ENCODE results near the gene FAM25A.
"Not testable (repeated sequence)": the region's sequence is repeated elsewhere in the genome, so short reads cannot be mapped to it uniquely, and the experiment has no call there.

DNA sequence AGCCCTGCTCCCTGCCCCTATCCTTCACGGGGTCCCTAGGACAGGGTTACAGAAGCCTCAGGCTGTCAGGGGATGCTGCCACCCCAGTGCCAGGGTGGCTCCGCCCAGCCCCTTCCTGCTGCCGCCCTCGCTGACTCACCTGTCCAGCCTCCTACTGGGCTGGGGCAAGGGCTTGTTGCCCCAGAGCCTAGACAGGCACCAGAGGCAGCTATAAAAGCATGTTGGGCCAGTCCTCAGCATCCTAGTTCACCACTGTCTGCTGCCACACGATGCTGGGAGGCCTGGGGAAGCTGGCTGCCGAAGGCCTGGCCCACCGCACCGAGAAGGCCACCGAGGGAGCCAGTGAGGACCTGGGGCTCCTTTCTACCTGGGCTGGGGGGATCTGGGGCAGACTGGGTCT lies at the start of gene FAM25A:
- TF ChIP-seq, protein P1, sequence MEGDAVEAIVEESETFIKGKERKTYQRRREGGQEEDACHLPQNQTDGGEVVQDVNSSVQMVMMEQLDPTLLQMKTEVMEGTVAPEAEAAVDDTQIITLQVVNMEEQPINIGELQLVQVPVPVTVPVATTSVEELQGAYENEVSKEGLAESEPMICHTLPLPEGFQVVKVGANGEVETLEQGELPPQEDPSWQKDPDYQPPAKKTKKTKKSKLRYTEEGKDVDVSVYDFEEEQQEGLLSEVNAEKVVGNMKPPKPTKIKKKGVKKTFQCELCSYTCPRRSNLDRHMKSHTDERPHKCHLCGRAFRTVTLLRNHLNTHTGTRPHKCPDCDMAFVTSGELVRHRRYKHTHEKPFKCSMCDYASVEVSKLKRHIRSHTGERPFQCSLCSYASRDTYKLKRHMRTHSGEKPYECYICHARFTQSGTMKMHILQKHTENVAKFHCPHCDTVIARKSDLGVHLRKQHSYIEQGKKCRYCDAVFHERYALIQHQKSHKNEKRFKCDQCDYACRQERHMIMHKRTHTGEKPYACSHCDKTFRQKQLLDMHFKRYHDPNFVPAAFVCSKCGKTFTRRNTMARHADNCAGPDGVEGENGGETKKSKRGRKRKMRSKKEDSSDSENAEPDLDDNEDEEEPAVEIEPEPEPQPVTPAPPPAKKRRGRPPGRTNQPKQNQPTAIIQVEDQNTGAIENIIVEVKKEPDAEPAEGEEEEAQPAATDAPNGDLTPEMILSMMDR (IDR thresholded peaks at IDR 0.05; ENCODE audit: poor library complexity, severe bottlenecking), result not testable (repeated sequence)
- TF ChIP-seq POLR2AphosphoS5 (IDR thresholded peaks at IDR 0.05); RAD21 (conservative IDR thresholded peaks at IDR 0.05); EZH2 (IDR thresholded peaks at IDR 0.05; ENCODE audit: borderline replicate concordance, insufficient read depth, low read length, poor library complexity, severe bottlenecking); EP300 (conservative IDR thresholded peaks at IDR 0.05; ENCODE audit: poor library complexity, severe bottlenecking); TAF1 (IDR thresholded peaks at IDR 0.05; ENCODE audit: low read depth); MXI1 (conservative IDR thresholded peaks at IDR 0.05; ENCODE audit: poor library complexity, severe bottlenecking); SMC3 (conservative IDR thresholded peaks at IDR 0.05; ENCODE audit: poor library complexity): not testable (repeated sequence)
- TF ChIP-seq, protein P2, sequence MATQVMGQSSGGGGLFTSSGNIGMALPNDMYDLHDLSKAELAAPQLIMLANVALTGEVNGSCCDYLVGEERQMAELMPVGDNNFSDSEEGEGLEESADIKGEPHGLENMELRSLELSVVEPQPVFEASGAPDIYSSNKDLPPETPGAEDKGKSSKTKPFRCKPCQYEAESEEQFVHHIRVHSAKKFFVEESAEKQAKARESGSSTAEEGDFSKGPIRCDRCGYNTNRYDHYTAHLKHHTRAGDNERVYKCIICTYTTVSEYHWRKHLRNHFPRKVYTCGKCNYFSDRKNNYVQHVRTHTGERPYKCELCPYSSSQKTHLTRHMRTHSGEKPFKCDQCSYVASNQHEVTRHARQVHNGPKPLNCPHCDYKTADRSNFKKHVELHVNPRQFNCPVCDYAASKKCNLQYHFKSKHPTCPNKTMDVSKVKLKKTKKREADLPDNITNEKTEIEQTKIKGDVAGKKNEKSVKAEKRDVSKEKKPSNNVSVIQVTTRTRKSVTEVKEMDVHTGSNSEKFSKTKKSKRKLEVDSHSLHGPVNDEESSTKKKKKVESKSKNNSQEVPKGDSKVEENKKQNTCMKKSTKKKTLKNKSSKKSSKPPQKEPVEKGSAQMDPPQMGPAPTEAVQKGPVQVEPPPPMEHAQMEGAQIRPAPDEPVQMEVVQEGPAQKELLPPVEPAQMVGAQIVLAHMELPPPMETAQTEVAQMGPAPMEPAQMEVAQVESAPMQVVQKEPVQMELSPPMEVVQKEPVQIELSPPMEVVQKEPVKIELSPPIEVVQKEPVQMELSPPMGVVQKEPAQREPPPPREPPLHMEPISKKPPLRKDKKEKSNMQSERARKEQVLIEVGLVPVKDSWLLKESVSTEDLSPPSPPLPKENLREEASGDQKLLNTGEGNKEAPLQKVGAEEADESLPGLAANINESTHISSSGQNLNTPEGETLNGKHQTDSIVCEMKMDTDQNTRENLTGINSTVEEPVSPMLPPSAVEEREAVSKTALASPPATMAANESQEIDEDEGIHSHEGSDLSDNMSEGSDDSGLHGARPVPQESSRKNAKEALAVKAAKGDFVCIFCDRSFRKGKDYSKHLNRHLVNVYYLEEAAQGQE (IDR thresholded peaks at IDR 0.05; ENCODE audit: borderline replicate concordance), result not testable (repeated sequence)
